Daoy (cell line): ENCODE data around the gene CADPS. TPM values are rescaled to one million over a fixed set of nuclear protein-coding genes. Genes with fewer than 3 reads are reported as not detected.
A peak's percentile ranks its signal among the peaks of the same experiment; 100 is the strongest.

Experiments
- DNase-seq: peaks from one replicate; pipeline ENCODE4 v3.0.0-alpha.2; 2015; ENCODE audit warnings: low read depth
- total RNA-seq: library from RNA; depleted of rRNA; stranded (reverse); fragments of >200 nt; shearing (Covaris generic); gene quantifications from 2 replicates; pipeline ENCODE4 v1.2.3, GENCODE V29; 2014

The CADPS gene
- total RNA-seq, 1 experiment from 2014 or later: not detected

- no peak for DNase-seq
Measured at GRCh38 chr3:62636235-62636826, 238.9 kb downstream of the CADPS start.

GRCh38 chr3:62632510-62633294 is 242.5 kb downstream of the CADPS start:
- no peak for DNase-seq

GRCh38 chr3:62631488-62631887 is 243.7 kb downstream of the CADPS start:
- DNase-seq: no peak

GRCh38 chr3:62630664-62631063 is 244.6 kb downstream of the CADPS start:
- DNase-seq: no peak

- DNase-seq: no peak
Measured at GRCh38 chr3:62625268-62625667, 249.9 kb downstream of the CADPS start.

- no peak for DNase-seq
Measured at GRCh38 chr3:62624185-62624584, 251.0 kb downstream of the CADPS start.

- peak; percentile 25 for DNase-seq
Measured at GRCh38 chr3:62622553-62623174, 252.6 kb downstream of the CADPS start.

GRCh38 chr3:62621925-62622324 is 253.3 kb downstream of the CADPS start:
- DNase-seq: no peak

GRCh38 chr3:62621176-62621575 is 254.0 kb downstream of the CADPS start:
- DNase-seq: no peak

GRCh38 chr3:62615258-62615849 is 259.9 kb downstream of the CADPS start:
- DNase-seq: no peak

- no peak for DNase-seq
Measured at GRCh38 chr3:62614527-62614926, 260.7 kb downstream of the CADPS start.

GRCh38 chr3:62611541-62612240 is 263.5 kb downstream of the CADPS start:
- DNase-seq: no peak

GRCh38 chr3:62607287-62608029 is 267.8 kb downstream of the CADPS start:
- peak; percentile 90 for DNase-seq

GRCh38 chr3:62605413-62606068 is 269.7 kb downstream of the CADPS start:
- DNase-seq: no peak

GRCh38 chr3:62604751-62605351 is 270.4 kb downstream of the CADPS start:
- DNase-seq: no peak

GRCh38 chr3:62604298-62604697 is 270.9 kb downstream of the CADPS start:
- DNase-seq: peak; percentile 65

GRCh38 chr3:62602987-62603386 is 272.2 kb downstream of the CADPS start:
- DNase-seq: no peak

- DNase-seq: no peak
Measured at GRCh38 chr3:62602129-62602770, 273.0 kb downstream of the CADPS start.

GRCh38 chr3:62601238-62602070 is 273.8 kb downstream of the CADPS start:
- DNase-seq: peak; percentile 65
